Subcutaneous adipose tissue (tissue), 4 donors: Measurements from ENCODE around the gene PDE1C. TPM values are rescaled to one million over a fixed set of nuclear protein-coding genes. Genes with fewer than 3 reads are reported as not detected.

Experiments used
- CTCF ChIP-seq: fragments of 450-650 bp; IDR thresholded peaks from one replicate; pipeline ENCODE4 v1.5.1; 2016; ENCODE audit warnings: low read depth, mild to moderate bottlenecking, control low read depth, antibody characterized with exemption, moderate library complexity
- total RNA-seq, 4 donors: library from RNA; depleted of rRNA; stranded (reverse); fragments of >200 nt; gene quantifications; one replicate each; pipeline ENCODE4 v1.1.0, GENCODE V29; 2016

PDE1C gene
- total RNA-seq, 4 donors from 2014 or later: 1.3 to 6.1 (median 3.0) TPM

GRCh38 chr7:32033006-32033405, 37.2 kb downstream of the PDE1C start:
- TF ChIP-seq CTCF: no peak

GRCh38 chr7:32032211-32032610, 38.0 kb downstream of the PDE1C start:
- TF ChIP-seq CTCF: no peak

GRCh38 chr7:32030904-32031692, 39.1 kb downstream of the PDE1C start:
- no peak for TF ChIP-seq CTCF

- no peak for TF ChIP-seq CTCF
These were observed 44.2 kb downstream of the PDE1C start for GRCh38 chr7:32026083-32026425.

GRCh38 chr7:32025381-32026082, 44.7 kb downstream of the PDE1C start:
- no peak for TF ChIP-seq CTCF

GRCh38 chr7:32023376-32023775, 46.8 kb downstream of the PDE1C start:
- no peak for TF ChIP-seq CTCF

GRCh38 chr7:32022966-32023365, 47.2 kb downstream of the PDE1C start:
- no peak for TF ChIP-seq CTCF
